GM23338 (cell line): ENCODE data around the gene SUCLG2.

Experiments used
- EZH2 ChIP-seq: fragments of 200-600 bp; sonication (generic); IDR thresholded peaks from one replicate; pipeline ENCODE4 v1.8.0; 2017; ENCODE audit warnings: antibody characterized with exemption, mild to moderate bottlenecking, low read depth; ENCODE audit not compliant: unreplicated experiment
- TF ChIP-seq, protein P1 (sequence below), 2 experiments: fragments of 200-600 bp in 1 of 2; sonication (generic) in 1 of 2; conservative IDR thresholded peaks; 2 replicates each; pipeline versions ENCODE4 v1.5.1 to v1.6.1; 2016 to 2017; ENCODE audit warnings: antibody characterized with exemption in 2 of 2, low read depth in 2 of 2, mild to moderate bottlenecking in 2 of 2, moderate library complexity in 1 of 2

DNA sequence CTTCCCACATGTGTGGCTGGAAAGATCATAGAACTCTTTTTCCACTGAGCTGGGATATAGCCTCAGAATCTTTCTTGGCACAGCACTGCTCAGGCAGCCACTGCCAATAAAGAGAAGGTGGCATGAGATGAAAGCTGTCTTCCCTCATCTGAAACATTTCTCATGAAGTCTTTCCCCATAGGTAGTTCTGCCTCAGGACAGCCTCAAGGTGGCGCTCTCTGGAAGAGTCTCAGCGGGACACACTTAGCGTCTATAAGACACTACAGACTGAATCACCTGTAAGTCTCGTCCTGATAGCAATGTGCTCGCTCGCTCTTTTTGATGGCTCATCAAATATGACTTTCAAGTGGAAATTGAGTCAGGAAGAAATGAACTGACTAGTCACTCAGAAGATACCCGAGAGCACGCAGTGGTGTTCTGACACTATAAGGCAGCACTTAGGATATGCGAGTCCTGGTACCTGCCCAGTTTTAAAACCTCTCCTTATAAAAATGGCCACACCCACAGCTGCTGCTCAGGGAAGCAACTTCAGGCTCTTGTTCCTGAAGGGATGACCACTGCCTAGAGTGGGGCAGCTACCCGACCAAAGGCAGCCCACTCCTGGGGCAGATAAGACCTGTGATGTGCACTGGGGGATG lies 269.5 kb downstream of the SUCLG2 start:
- TF ChIP-seq, protein P1, sequence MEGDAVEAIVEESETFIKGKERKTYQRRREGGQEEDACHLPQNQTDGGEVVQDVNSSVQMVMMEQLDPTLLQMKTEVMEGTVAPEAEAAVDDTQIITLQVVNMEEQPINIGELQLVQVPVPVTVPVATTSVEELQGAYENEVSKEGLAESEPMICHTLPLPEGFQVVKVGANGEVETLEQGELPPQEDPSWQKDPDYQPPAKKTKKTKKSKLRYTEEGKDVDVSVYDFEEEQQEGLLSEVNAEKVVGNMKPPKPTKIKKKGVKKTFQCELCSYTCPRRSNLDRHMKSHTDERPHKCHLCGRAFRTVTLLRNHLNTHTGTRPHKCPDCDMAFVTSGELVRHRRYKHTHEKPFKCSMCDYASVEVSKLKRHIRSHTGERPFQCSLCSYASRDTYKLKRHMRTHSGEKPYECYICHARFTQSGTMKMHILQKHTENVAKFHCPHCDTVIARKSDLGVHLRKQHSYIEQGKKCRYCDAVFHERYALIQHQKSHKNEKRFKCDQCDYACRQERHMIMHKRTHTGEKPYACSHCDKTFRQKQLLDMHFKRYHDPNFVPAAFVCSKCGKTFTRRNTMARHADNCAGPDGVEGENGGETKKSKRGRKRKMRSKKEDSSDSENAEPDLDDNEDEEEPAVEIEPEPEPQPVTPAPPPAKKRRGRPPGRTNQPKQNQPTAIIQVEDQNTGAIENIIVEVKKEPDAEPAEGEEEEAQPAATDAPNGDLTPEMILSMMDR (conservative IDR thresholded peaks at IDR 0.05; ENCODE audit: low read depth in 2 of 2) = peak; percentile 90 to 95
- no peak for TF ChIP-seq EZH2
